Neuronal stem cell (in vitro differentiated cells): ENCODE measurements around the gene CD1C.
"Not testable (repeated sequence)": the region's sequence is repeated elsewhere in the genome, so short reads cannot be mapped to it uniquely, and the experiment has no call there.

Experiments used
- DNase-seq: peaks from one replicate; pipeline ENCODE4 v3.0.0-alpha.2; 2013; ENCODE audit warnings: low spot score
- H2AFZ ChIP-seq: one replicate; pipeline ENCODE4 v1.6.1; 2013; ENCODE audit warnings: mild to moderate bottlenecking, low read length, inconsistent platforms
- H2AK5ac ChIP-seq: 2 replicates; pipeline ENCODE4 v1.6.1; 2013; ENCODE audit warnings: low read depth, mild to moderate bottlenecking, inconsistent platforms, low read length, moderate library complexity, mixed read lengths
- H2BK120ac ChIP-seq: 2 replicates; pipeline ENCODE4 v1.6.1; 2013; ENCODE audit warnings: low read depth, mild to moderate bottlenecking, inconsistent platforms, low read length, moderate library complexity, mixed read lengths
- H2BK12ac ChIP-seq: one replicate; pipeline ENCODE4 v1.6.1; 2013; ENCODE audit warnings: low read length, inconsistent platforms
- H2BK15ac ChIP-seq: 2 replicates; pipeline ENCODE4 v1.6.1; 2013; ENCODE audit warnings: mild to moderate bottlenecking, low read length, inconsistent platforms, mixed read lengths
- H2BK5ac ChIP-seq: one replicate; pipeline ENCODE4 v1.6.1; 2013; ENCODE audit warnings: inconsistent platforms, mild to moderate bottlenecking, low read length, moderate library complexity
- H3K14ac ChIP-seq: one replicate; pipeline ENCODE4 v1.6.1; 2013; ENCODE audit warnings: low read length, inconsistent platforms
- H3K18ac ChIP-seq: 2 replicates; pipeline ENCODE4 v1.6.1; 2013; ENCODE audit warnings: low read length, inconsistent platforms
- H3K23ac ChIP-seq: 2 replicates; pipeline ENCODE4 v1.6.1; 2013; ENCODE audit warnings: low read depth, mild to moderate bottlenecking, mixed read lengths, low read length, inconsistent platforms; ENCODE audit not compliant: poor library complexity
- H3K27ac ChIP-seq: replicated peaks from 3 replicates; pipeline ENCODE4 v1.5.1; 2013; ENCODE audit warnings: low read length, inconsistent platforms
- H3K27me3 ChIP-seq, 3 experiments: 2 replicates each; pipeline ENCODE4 v1.6.1; 2013; ENCODE audit warnings: low read length in 3 of 3, mild to moderate bottlenecking in 2 of 3, inconsistent platforms in 1 of 3, low read depth in 1 of 3, mixed read lengths in 1 of 3, moderate library complexity in 1 of 3; ENCODE audit not compliant: control insufficient read depth in 3 of 3, insufficient read depth in 3 of 3
- H3K36me3 ChIP-seq, 2 donors: replicated peaks in 1 of 2; 2 replicates each; pipeline ENCODE4 v1.6.1; 2013; ENCODE audit warnings: low read length in 2 of 2; ENCODE audit not compliant: control insufficient read depth in 2 of 2, insufficient read depth in 2 of 2
- H3K4ac ChIP-seq: 2 replicates; pipeline ENCODE4 v1.6.1; 2013; ENCODE audit warnings: inconsistent platforms, mild to moderate bottlenecking, low read length, moderate library complexity
- H3K4me1 ChIP-seq, 2 donors: 1 replicate in 1 of 2; 2 replicates in 1 of 2; pipeline ENCODE4 v1.6.1; 2013; ENCODE audit warnings: low read length in 2 of 2, low read depth in 1 of 2; ENCODE audit not compliant: control insufficient read depth in 2 of 2, insufficient read depth in 1 of 2
- H3K4me2 ChIP-seq: one replicate; pipeline ENCODE4 v1.6.1; 2013; ENCODE audit warnings: mild to moderate bottlenecking, low read length, inconsistent platforms; ENCODE audit not compliant: insufficient read depth, poor library complexity, severe bottlenecking
- H3K4me3 ChIP-seq, 2 donors: 2 replicates each; pipeline ENCODE4 v1.5.1; 2013; ENCODE audit warnings: low read length in 2 of 2, mild to moderate bottlenecking in 2 of 2, inconsistent platforms in 1 of 2, moderate library complexity in 1 of 2
- H3K79me1 ChIP-seq: one replicate; pipeline ENCODE4 v1.6.1; 2013; ENCODE audit warnings: low read depth, mild to moderate bottlenecking, inconsistent platforms, low read length, moderate library complexity
- H3K9ac ChIP-seq: one replicate; pipeline ENCODE4 v1.6.1; 2013; ENCODE audit warnings: mild to moderate bottlenecking, low read depth, low read length, inconsistent platforms; ENCODE audit not compliant: poor library complexity
- H3K9me3 ChIP-seq, 2 donors: replicated peaks in 1 of 2; 2 replicates each; pipeline versions ENCODE3 to v1.6.1; 2013; ENCODE audit warnings: low read length in 2 of 2, mild to moderate bottlenecking in 2 of 2, inconsistent platforms in 1 of 2, low read depth in 1 of 2, mixed read lengths in 1 of 2, moderate library complexity in 1 of 2; ENCODE audit not compliant: control insufficient read depth in 2 of 2, insufficient read depth in 1 of 2
- H4K8ac ChIP-seq: one replicate; pipeline ENCODE4 v1.6.1; 2013; ENCODE audit warnings: low read depth, mild to moderate bottlenecking, inconsistent platforms, low read length, moderate library complexity
- H4K91ac ChIP-seq: one replicate; pipeline ENCODE4 v1.6.1; 2013; ENCODE audit warnings: low read length, low read depth, mild to moderate bottlenecking, inconsistent platforms; ENCODE audit not compliant: poor library complexity
- WGBS, 2 donors: extraction: QIAGEN DNeasy Blood & Tissue Kit; methylation state at CpG; one replicate each; pipeline ENCODE4 v1.1.7; 2013; ENCODE audit warnings: missing lambda C conversion rate in 2 of 2, mixed read lengths in 1 of 2; ENCODE audit not compliant: insufficient read length in 2 of 2, insufficient replicate concordance in 1 of 2; ENCODE audit errors: extremely low coverage in 2 of 2; 5-methylcytosine and 5-hydroxymethylcytosine counted together

Gene CD1C

DNA sequence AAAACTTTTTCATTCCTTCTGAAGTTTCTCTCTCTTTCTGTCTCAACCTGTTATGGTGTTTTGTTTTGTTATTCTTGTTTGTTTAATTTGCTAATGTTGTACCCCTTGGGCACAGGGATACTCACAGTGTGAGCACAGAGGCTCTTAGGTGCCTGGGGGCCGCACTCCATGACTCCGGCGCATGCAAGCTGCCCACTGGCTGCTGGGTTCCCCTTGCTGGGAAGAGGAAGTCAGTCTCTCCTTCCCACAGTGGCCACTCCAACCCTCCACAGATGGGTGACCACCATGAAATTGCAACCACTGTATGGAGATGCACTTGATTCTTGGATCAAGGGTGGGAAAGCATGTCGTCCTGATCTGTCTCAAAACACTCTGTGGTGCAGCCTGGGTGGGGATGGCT is 40.1 kb upstream of the CD1C start:
- no peak overlapping the region for H3K27ac ChIP-seq
- no peak overlapping the region for H2BK120ac ChIP-seq
- H2AK5ac ChIP-seq: no peak overlapping the region
- WGBS, 2 donors: no CpG with 5 or more reads among the region's 4 CpGs
- H3K4ac ChIP-seq: no peak overlapping the region
- H3K9me3 ChIP-seq: no peaks in the 10 kb centered on the region
- H2BK5ac ChIP-seq: no peak overlapping the region
- H2BK15ac ChIP-seq: no peak overlapping the region
- no peaks in the 10 kb centered on the region for H3K4me1 ChIP-seq
- DNase-seq: no peak
- no peak overlapping the region for H2BK12ac ChIP-seq
- no peak overlapping the region for H3K4me2 ChIP-seq
- no peak overlapping the region for H4K8ac ChIP-seq
- no peak overlapping the region for H4K91ac ChIP-seq
- H3K9ac ChIP-seq: no peak overlapping the region
- H2AFZ ChIP-seq: no peak overlapping the region
- no peaks in the 10 kb centered on the region for H3K79me1 ChIP-seq
- no peaks in the 10 kb centered on the region for H3K36me3 ChIP-seq
- no peak overlapping the region for H3K23ac ChIP-seq
- no peaks in the 10 kb centered on the region for H3K27me3 ChIP-seq
- no peak overlapping the region for H3K4me3 ChIP-seq
- no peak overlapping the region for H3K18ac ChIP-seq
- no peak overlapping the region for H3K14ac ChIP-seq

DNA sequence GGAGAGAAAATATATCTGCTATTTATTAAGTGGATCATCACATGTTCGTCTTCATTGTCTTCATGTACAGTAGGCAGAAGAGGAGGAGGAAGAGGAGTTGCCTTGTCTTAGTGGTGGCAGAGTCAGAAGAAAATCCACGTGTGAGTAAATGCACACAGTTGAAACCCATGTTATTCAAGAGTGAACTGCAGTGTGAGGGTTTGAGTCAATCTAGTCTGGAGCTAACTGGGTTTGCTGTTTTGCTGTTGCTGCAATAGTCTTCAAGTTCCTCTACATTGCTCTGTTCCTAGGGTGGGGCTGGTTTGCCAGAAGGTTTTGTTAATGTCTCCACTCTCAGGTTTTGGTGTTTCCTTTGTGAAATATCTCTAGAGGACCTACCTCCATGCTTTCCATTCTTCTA is 38.6 kb upstream of the CD1C start:
- Histone ChIP-seq H4K8ac (no peak overlapping the region), H3K23ac (no peak overlapping the region), H3K27ac (no peak overlapping the region), H2BK120ac (no peak overlapping the region), H3K18ac (no peak overlapping the region), H4K91ac (no peak overlapping the region), H3K4me2 (no peak overlapping the region), H3K9ac (no peak overlapping the region), H2AK5ac (no peak overlapping the region), H3K36me3 (no peaks in the 10 kb centered on the region), H3K4ac (no peak overlapping the region), H3K14ac (no peak overlapping the region), H2BK12ac (no peak overlapping the region), H3K4me3 (no peak overlapping the region), H2BK15ac (no peak overlapping the region), H3K79me1 (no peaks in the 10 kb centered on the region), H2AFZ (no peak overlapping the region), H3K9me3 (no peaks in the 10 kb centered on the region), H2BK5ac (no peak overlapping the region), H3K27me3 (no peaks in the 10 kb centered on the region), H3K4me1 (no peaks in the 10 kb centered on the region)
- no CpG with 5 or more reads among the region's 2 CpGs for WGBS, 2 donors
- DNase-seq: no peak

DNA sequence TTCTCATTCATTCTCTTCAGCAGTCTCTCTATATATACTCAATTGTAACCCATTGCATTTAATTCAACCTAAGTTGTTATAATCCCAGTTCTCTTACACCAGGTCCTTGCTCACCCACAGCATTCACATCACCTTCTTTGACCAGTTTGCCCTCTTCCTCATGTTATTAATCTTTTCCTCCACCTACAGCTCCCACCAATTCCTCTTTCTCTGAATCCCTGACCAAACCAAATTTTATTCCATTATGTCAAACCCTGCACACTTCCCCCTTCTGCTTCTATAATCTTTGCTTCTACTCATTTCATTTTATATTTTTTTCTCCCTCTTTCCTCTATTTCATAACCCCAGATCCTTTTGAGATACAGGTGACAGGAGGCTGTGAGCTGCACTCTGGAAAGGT is 34.1 kb upstream of the CD1C start:
- Histone ChIP-seq H3K4me2 (no peak overlapping the region), H3K9ac (no peak overlapping the region), H4K8ac (no peak overlapping the region), H3K4ac (no peak overlapping the region), H2AK5ac (no peak overlapping the region), H3K14ac (no peak overlapping the region), H3K27ac (no peak overlapping the region), H2BK120ac (no peak overlapping the region), H3K9me3 (no peaks in the 10 kb centered on the region), H2BK12ac (no peak overlapping the region), H4K91ac (no peak overlapping the region), H3K23ac (no peak overlapping the region), H3K4me3 (no peak overlapping the region), H2AFZ (no peak overlapping the region), H2BK5ac (no peak overlapping the region), H3K36me3 (no peaks in the 10 kb centered on the region), H3K79me1 (no peaks in the 10 kb centered on the region), H3K4me1 (no peaks in the 10 kb centered on the region), H2BK15ac (no peak overlapping the region), H3K18ac (no peak overlapping the region), H3K27me3 (no peaks in the 10 kb centered on the region)
- no peak for DNase-seq

- not testable (repeated sequence) for H3K14ac ChIP-seq, H2BK15ac ChIP-seq, H4K91ac ChIP-seq
These were observed 33.0 kb upstream of the CD1C start for GRCh38 chr1:158256747-158257146.

More at GRCh38 chr1:158256747-158257146, 33.0 kb upstream of the CD1C start:
- H3K36me3 ChIP-seq, H3K4me2 ChIP-seq, H2AFZ ChIP-seq, H3K23ac ChIP-seq, H3K4me1 ChIP-seq, H2AK5ac ChIP-seq, H3K79me1 ChIP-seq, H3K9ac ChIP-seq, H3K27ac ChIP-seq, H4K8ac ChIP-seq, H3K4me3 ChIP-seq, H2BK5ac ChIP-seq, H2BK12ac ChIP-seq, H3K9me3 ChIP-seq, DNase-seq, H3K27me3 ChIP-seq, H3K4ac ChIP-seq: not testable (repeated sequence)
- no CpG with 5 or more reads among the region's 9 CpGs for WGBS, 2 donors
- Histone ChIP-seq H2BK120ac (peak overlapping the region; percentile 21), H3K18ac (peak overlapping the region; percentile 44)
